Astrocyte (in vitro differentiated cells and primary cell): Measurements from ENCODE around the gene DYSF.

Experiments
- EZH2 ChIP-seq: IDR thresholded peaks from 2 replicates; pipeline ENCODE4 v1.6.1; 2012; ENCODE audit warnings: mild to moderate bottlenecking, low read length, inconsistent platforms; ENCODE audit not compliant: insufficient read depth
- TF ChIP-seq, protein P1 (sequence below): IDR thresholded peaks from 2 replicates; pipeline ENCODE4 v1.5.1; 2011; ENCODE audit warnings: low read depth, mild to moderate bottlenecking, inconsistent platforms, low read length, moderate library complexity; ENCODE audit not compliant: insufficient read depth

- TF ChIP-seq, protein P1, sequence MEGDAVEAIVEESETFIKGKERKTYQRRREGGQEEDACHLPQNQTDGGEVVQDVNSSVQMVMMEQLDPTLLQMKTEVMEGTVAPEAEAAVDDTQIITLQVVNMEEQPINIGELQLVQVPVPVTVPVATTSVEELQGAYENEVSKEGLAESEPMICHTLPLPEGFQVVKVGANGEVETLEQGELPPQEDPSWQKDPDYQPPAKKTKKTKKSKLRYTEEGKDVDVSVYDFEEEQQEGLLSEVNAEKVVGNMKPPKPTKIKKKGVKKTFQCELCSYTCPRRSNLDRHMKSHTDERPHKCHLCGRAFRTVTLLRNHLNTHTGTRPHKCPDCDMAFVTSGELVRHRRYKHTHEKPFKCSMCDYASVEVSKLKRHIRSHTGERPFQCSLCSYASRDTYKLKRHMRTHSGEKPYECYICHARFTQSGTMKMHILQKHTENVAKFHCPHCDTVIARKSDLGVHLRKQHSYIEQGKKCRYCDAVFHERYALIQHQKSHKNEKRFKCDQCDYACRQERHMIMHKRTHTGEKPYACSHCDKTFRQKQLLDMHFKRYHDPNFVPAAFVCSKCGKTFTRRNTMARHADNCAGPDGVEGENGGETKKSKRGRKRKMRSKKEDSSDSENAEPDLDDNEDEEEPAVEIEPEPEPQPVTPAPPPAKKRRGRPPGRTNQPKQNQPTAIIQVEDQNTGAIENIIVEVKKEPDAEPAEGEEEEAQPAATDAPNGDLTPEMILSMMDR: peak; percentile 59
- TF ChIP-seq EZH2: no peak
Observed at GRCh38 chr2:71548646-71549425, 95.5 kb downstream of the DYSF start.
